ENCODE measurements around the gene STOX1.
"Not testable (repeated sequence)": the region's sequence is repeated elsewhere in the genome, so short reads cannot be mapped to it uniquely, and the experiment has no call there.

STOX1 gene

DNA sequence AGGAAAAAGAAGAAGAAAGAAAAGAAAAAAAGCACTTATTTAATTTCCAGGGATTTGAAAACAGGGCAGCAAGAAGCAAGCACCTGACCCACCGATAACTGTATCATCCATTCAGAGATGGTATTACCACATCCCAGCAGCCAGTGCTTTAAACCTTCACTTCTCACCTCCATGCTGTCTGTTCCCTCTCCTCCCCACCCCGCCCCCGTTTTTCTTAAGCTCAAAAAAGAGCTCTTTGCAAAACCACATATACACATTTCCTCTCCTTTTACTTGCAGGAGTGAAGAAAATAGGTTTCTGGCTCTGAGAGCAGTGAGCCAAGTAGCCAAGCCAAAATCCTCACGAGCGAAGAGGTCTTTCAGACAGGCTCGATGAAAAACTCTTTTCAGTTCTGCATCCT is 2.2 kb downstream of the STOX1 start:
- DNase-seq, result no peak

DNA sequence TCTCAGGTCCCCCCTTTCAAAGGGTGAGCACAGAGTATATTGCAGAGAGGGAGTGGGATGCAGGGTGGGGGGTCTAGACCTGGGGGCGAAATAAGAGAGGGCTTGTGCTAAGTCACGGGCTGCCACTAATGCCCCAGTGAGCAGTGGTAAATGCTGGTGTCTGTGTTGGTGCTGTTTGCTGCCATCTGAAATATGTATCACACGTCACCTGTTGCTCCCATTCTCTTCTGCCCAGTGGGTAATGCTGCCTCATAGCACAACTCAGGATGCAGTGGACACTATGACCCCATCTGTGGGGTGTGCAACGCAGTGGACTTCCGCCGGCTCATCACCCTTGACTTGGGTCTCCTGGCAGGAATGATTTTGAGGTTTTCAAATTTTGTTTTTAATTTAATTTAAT is 2.6 kb downstream of the STOX1 start:
- no peak for DNase-seq

DNA sequence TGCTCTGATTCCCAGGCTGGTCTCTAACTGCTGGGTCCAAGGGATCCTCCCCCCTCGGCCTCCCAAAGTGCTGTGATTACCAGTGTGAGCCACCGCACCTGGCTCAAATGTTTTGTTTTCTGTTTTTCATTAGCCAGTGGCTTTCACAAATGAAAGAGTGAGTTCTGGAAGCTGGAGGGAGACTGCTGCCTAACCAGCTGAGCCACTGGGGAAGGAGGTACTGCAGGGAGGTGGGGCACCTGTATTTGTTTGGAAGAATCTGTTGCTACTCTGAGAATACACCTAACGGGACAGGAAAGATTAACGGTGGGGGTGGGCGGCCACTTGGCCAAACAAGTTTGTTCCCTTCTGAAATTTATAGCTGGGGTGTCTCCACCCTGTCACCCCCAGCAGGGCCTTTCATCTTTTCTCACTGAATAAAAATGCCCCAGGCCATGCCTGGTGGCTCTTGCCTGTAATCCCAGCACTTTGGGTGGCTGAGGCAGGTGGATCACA is 4.7 kb downstream of the STOX1 start:
- DNase-seq, result no peak

DNA sequence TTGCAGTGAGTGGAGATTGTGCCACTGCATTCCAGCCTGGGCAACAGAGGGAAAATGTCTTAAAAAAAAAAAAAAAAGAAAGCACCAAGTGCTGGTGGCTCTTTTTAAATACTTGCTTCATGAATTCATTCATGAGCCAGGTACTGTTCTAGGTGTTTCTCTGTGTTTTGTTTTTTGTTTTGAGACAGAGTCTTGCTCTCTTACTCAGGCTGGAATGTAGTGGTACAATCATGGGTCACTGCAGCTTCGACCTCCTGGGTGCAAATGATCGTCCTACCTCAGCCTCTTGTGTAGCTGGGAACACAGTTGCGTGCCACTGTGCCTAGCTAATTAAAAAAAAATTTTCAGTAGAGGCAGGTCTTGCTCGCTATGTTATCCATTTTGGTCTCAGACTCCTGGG is 5.3 kb downstream of the STOX1 start:
- DNase-seq, result no peak

DNA sequence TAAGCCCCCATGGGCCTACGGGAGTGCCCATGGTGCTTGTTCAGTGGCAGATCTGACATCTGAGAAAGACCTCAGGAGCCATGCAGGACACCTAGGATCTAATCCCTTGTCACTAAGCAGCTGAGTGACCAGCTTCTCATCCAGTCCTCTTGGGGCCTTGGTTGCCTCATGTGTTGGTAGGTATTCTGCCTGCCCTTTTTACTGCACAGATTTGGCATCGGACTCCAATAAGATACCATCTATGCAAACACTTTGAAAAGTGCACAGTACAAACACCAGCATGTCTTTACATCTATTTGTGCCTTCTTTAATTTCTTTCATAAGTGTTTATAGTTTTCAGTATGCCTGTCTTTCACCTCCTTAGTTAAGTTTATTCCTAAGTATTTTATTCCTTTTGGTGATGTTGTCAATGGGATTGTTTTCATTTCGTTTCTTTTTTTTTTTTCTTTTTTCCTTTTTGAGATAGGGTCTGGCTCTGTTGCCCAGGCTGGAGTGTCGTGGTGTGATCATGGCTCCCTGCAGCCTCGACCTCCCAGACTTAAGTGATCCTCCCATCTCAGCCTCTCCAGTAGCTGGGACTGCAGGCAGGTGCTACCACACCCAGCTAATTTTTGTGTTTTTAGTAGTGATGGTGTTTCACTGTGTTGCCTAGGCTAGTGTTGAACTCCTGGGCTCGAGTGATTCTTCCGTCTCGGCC is 10.4 kb downstream of the STOX1 start:
- no peak for DNase-seq

DNA sequence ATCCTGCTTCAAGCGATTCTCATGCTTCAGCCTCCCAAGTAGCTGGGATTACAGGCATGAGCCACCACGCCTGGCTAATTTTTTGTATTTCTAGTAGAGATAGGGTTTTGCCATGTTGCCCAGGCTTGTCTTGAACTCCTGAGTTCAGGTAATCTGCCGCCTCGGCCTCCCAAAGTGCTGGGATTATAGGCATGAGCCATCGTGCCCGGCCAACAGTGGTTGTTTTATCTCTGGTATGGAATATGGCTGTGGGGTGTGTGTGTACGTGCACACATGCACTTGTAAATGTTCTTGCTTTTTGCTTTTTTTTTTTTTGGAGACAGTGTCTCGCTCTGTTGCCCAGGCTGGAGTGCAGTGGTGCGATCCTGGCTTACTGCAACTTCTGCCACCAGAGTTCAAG is 13.3 kb downstream of the STOX1 start:
- DNase-seq, result not testable (repeated sequence)

DNA sequence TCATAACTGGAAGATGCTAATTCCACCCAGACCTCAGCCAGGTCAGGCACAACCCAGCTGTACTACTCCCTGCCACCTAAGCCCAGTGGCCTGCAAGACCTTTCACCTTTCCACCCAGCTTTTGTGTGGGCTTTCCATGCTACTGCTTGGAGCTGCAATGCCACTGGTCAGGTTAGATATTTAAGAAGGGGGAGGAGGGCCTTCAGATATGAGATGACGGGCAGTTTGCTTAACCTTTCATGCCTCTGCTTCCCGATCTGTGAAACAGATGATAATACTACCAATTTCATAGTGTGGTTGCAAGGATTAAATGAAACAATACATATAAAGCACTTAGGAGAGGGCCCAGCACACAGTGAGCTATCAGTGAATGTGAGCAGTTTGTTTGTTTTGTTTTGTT is 20.9 kb downstream of the STOX1 start:
- DNase-seq, result no peak

DNA sequence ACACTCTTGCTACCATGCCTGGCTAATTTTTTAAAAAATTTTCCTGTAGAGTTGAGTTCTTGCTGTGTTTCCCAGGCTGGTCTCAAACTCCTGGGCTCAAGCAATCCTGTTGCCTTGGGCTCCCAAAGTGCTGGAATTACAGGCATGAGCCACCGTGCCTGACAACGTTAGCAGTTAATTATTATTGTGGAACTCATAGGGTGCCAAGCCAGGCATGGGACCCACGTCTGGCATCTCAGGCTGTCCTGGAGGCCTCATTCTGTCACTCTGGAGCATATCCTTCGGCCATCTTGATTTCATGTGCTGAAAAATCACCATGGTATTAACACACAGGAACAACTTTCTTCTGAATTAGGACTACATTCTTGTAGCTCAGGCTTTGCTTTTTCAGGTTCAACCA is 21.5 kb downstream of the STOX1 start:
- no peak for DNase-seq

DNA sequence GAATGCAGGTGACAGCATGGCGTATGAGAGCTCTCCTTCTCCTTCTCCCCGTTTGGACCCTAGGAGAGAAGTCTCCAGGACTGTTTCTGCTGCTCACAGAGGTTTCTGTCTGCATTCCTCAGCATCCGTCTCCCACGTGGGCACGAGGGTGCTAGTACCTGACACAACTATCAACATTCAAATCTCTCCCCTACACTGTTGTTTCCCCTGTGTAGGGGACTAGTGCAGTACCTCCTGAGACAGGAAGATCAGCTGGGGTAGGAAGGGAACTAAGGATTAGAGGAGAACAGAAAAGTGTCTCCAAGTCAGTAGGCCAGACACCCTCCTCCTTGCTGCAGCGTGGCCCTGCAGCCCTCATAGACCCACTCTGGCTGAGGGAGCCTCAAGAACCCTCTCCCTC is 29.0 kb downstream of the STOX1 start:
- DNase-seq, result no peak

DNA sequence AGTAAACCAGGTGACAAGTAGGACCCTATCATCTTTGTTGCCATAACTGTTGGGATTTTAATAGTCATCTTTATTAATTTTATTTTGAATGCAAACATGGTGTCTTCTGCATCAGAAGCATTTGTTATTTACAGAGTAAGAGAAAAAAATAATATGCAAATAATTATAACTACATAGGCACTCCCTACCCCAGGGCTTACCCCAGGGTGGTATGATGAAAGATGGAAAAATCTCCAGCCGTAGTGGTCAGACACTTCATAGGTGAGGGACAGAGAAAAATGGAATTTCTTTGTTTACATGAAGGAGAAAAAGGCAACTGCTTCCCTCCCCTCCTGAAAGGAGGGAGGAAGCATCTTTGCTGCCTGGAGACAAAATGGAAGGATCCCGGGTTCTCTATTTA is 29.7 kb downstream of the STOX1 start:
- no peak for DNase-seq

DNA sequence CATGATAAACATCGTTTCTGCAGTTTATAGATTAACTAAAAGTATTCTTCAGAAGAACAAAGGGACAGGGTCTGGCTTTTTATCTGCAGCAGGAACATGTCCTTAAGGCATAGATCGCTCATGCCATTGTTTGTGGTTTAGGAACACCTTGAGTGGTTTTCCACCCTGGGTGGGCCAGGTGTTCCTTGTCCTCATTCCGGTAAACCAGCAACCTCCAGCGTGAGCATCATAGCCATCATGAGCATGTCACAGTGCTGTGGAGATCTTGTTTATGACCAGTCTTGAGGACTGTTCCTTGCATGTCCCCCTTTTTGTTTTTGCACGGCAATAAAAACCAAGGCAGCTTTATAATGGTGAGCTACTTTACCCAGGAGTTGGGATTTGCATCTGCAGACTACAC is 33.9 kb downstream of the STOX1 start:
- no peak for DNase-seq

DNA sequence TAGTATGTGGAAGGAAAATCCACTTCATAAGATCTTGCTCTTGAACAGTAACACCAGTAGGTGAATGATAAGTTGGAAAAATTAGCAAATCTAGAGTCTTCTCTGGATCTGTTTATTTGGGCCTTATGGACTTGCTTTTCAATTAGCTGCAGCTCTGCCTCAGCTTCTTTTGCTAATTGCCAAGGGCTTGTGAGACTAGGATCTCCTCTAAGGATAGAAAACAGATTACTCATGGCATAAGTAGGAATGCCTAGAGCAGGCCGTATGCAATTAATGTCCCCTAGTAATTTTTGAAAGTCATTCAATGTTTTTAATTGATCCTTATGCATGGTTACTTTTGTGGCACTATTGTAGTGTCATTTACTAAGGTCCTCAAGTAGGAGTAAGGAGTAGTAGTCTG is 37.3 kb downstream of the STOX1 start:
- DNase-seq, result no peak

DNA sequence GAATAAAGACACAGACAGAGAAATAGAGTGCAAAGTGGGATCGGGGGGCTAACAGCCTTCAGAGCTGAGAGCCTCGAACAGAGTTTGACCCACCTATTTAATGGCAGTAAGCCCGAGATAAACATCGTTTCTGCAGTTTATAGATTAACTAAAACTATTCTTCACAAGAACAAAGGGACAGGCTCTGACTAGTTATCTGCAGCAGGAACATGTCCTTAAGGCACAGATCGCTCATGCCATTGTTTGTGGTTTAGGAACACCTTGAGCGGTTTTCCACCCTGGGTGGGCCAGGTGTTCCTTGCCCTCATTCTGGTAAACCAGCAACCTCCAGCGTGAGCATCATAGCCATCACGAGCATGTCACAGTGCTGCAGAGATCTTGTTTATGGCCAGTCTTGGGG is 40.8 kb downstream of the STOX1 start:
- DNase-seq, result not testable (repeated sequence)

DNA sequence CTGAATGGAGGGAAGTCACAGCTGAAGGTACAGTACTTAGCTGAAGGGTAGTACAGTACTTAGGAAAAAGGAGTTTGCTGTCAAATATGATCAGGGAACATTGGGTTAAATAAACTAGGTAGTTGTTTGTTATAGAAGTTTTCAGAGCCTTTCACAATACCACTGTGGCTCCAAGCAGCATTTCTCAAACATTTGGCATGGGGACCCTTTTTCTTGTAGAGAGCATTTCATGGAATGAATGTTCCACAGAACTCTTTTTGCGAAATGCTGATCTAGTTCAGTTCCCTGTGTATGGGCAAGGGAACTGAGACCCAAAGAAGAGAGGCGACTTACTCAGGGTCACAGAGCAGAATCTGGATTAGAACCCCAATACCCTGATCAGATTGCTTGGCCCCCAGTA is 42.3 kb downstream of the STOX1 start:
- no peak for DNase-seq

DNA sequence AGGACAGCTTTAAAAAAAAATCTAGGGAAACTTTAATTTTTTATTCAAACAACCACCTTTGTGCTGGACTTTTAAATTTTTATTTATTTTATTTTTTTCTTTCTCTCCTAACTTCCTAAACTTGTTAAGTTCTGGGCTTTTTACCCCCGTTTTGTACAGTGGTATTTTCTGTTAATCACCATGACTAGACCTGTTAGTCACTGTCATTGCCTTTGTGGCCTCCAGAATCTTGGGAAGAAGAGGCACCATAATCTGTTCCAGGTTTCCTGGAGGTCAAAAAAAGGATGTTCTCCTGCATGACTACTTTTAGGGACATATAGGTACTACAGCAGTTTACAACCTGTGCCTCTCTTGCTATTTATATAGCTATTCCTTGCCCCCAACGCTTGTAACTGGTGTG is 42.7 kb downstream of the STOX1 start:
- peak; percentile 2 for DNase-seq

DNA sequence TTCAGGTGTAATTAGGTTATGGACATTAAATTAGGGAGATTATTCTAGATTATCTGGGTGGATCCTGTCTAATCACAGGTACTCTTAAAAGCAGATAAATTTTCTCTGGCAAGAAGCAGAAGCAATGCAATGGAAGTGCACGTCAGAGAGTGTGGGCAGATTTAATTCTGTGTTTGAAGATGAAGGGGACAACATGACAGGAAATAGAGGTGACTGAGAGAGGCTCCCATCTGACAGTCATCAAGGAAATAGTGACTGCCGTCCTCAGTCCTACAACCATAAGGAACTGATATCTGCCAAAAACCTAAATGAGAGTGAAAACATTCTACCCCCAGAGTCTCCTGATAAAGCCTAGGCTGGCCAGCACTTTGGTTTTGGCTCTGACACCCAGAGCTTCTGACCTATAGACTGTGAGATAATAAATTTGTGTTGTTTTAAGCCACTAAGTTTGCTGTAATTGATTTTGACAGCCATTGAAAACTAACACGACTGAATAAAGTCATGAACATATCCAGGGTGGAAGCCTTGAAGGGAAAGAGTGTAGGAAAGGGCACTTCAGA is 43.3 kb downstream of the STOX1 start:
- DNase-seq, result no peak

DNA sequence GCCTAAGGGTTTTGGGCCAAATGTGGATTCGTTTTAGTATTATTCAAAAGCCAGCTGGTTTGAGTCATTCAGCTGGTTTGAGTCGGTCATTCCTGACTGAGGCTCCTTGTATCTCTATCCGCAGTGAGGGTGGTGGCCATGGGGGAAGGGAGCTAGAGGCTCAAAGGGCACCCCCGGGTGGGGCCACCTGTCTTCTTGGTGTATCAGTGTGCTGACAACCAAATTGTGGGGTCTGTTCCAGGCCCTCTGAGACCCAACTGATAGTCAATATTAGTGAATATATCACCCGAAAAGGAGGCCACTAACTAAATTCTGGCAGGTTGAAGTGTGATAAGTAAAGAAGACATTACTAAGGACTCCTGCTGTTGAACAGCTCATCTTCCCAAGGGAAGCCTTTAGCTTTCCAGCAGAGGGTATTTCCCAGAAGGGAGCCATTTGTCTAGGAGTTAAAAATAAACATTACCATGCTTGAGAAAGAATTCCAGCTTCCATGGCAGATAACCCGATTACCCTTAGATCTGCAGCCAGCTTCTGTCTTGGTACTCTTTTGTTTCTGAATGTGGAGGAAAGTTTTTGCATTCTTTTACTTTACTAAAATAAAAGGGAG is 43.9 kb downstream of the STOX1 start:
- DNase-seq, result peak; percentile 59

DNA sequence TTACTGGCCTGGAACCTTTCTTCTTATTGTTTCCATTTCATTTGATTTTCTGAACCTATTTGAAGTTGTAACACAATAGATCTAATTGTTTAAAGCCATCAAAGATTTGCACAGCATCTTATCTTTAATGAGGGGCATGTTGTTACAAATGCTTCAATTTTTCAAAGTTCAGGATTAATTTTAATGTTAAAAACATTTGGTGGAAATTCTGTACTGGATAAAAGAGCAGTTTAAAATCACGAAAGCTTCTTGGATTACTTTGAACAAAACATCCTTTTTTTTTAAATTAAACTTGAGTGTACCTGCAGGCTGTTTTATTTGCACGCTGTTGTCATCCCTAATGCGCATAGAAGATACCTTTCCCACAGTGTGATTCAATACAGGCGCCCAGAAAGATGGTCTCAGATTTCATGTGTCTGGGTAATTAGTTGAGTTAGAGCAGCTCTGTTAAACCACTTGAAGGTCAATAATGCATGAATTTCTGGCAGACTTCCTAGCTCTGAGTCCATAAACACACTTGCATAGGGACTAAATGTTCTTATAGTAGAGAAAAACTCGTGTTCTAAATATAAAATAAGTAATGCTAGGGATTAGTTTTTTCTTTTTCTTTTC is 44.5 kb downstream of the STOX1 start:
- peak; percentile 89 for DNase-seq

DNA sequence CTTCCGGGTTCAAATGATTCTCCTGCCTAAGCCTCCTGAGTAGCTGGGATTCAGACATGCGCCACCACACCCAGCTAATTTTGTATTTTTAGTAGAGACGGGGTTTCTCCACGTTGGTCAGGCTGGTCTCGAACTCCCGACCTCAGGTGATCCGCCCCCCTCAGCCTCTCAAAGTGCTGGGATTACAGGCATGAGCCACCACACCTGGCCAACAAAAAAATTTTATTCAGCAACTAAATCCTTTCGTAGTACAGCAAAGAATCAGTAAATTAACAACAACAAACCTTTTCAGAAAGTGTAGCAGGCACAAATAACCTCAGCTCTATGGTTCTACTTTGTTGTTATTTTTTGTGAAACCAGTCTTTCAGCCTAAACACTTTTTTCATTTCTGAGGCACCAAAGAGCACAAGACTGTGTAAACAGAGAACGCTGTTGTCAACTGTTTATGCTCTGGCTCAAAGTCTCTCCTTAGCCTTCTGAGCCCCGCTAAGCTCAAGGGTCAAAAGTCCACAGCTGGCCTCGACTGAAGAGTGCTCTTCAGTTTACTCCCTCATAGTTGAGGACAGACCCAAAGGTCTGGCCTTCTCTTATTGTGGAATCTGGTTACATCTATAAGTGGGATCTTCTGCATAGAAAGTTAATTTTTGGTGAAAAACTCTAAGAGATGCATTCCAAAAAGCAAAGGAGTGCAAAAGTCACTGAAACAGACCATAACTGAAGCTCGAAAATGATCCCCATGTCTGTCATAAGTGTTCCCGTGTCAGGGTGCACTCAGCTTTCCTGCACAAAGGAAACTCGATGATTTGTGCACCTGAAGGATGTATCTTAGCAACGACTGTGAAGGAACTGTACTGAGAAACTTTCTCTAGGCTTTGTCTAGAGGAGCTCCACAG is 49.2 kb downstream of the STOX1 start:
- no peak for DNase-seq

DNA sequence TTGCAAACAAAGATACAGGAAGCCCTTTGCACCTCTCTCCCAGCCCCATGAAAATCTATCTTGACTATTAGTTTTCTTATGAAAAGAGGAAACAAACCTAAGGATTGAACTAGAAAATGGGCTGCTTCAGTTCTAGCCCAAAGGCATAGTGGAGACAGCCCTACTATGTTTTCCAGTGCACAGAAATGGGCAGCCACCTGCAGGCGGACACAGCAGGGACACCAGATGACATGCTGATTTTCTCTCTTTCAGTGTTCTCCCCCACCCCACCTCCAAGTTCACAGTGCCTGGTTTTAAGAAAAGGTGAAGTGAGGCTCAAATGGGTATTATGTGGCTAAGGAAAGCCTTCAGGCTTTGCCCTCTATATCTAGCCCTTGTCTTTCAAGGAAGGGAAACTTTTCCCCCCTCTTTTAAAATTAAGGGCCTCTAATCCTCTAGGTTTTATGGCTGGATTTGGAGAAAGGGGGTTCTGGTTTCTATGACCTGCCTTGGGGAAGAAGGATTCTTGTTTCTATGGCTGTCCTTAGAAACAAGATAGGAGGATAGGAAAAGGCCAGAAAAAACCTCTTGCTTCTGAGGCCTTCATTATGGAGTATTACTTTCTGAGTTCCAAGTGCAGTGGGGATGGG is 50.3 kb downstream of the STOX1 start:
- DNase-seq, result no peak

DNA sequence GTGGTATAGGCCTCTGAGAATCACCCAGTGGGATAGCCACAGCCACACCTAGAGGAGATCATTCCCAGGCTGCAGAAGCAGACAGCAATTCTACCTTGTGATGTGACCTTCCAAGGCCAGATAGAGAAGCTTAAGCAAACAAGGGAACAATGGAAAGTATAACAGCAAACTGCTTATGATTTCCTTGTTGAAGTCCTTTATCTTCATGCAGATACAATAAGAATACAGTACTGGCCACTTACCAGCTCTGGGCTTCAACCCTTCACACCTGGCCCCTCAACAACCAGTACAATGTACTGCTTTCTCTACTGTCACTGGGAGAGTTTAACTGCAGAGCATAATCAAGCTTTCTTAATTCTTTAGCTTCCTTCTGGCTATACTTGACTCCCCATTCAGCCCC is 51.2 kb downstream of the STOX1 start:
- no peak for DNase-seq

DNA sequence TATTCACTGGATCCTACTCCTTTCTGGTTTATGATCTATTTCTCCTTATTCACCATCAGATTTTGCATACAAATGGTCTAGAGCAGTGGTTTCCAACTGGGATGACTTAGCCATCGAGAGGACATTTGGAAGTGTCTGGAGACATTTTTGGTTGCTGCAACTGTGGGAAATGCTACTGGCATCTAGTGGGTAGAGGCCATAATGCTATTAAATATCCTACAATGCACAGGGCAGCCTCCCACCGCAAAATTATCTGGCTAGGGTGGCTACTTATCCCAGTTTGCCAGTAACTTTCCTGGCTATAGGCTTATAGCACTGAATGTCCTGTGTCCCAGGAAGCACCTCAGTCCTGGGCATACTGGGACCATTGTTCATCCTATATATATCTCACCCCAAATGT is 52.3 kb downstream of the STOX1 start:
- DNase-seq, result no peak

DNA sequence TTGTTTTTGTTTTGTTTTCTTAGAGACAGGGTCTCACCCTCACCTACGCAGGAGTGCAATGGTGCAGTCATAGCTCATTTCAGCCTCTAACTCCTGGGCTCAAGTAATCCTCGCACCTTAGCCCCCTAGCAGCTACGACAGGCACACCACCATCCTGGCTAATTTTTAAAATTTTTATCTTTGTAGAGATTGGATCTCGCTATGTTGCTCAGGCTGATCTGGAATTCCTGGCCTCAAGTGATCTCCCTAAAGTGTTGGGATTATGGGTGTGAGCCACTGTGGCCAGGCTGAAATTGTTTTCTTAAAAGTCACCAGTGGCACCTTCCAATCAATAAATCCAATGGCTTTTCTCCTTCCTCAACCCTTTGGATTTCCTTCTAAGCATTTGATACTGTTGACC is 52.9 kb downstream of the STOX1 start:
- DNase-seq, result no peak

Data from fibroblast of skin of right quadriceps (primary cell).